ENCODE measurements around the gene GABRB2. TPM values are rescaled to one million over a fixed set of nuclear protein-coding genes. Genes with fewer than 3 reads are reported as not detected.

Gene GABRB2
- total RNA-seq, 1 donor from 2014 or later, result 1.6 TPM

DNA sequence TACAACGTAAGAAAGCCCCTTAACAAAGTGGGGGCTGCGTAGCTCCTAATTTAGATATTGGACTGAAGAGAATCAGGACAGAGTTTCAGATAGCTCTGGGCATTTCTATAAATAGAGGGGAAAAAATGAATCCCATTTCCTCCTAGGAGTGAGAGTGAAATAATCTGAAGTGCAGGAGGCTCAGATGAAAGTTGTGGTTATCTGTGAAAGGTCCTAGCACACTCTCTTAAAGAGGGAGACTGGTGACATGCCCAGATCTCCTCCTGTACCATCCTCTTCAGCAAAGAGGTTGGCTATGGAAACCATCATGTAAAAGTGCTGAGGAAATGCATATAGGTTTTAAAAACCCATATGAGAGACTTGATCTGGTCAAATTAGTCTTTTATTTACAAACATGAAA lies 143.4 kb downstream of the GABRB2 start:
- TF ChIP-seq, protein P1, sequence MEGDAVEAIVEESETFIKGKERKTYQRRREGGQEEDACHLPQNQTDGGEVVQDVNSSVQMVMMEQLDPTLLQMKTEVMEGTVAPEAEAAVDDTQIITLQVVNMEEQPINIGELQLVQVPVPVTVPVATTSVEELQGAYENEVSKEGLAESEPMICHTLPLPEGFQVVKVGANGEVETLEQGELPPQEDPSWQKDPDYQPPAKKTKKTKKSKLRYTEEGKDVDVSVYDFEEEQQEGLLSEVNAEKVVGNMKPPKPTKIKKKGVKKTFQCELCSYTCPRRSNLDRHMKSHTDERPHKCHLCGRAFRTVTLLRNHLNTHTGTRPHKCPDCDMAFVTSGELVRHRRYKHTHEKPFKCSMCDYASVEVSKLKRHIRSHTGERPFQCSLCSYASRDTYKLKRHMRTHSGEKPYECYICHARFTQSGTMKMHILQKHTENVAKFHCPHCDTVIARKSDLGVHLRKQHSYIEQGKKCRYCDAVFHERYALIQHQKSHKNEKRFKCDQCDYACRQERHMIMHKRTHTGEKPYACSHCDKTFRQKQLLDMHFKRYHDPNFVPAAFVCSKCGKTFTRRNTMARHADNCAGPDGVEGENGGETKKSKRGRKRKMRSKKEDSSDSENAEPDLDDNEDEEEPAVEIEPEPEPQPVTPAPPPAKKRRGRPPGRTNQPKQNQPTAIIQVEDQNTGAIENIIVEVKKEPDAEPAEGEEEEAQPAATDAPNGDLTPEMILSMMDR (IDR thresholded peaks at IDR 0.05), result no peak
- Histone ChIP-seq H3K4me3 (no peak overlapping the region), H3K27ac (no peak overlapping the region), H3K36me3 (no peaks in the 10 kb centered on the region), H3K4me1 (no peaks in the 10 kb centered on the region), H3K9me3 (no peaks in the 10 kb centered on the region), H3K27me3 (no peaks in the 10 kb centered on the region)
- DNase-seq (no peak), ATAC-seq (no peak)
- intact Hi-C loops (cut with DNase I), result no loop called here

DNA sequence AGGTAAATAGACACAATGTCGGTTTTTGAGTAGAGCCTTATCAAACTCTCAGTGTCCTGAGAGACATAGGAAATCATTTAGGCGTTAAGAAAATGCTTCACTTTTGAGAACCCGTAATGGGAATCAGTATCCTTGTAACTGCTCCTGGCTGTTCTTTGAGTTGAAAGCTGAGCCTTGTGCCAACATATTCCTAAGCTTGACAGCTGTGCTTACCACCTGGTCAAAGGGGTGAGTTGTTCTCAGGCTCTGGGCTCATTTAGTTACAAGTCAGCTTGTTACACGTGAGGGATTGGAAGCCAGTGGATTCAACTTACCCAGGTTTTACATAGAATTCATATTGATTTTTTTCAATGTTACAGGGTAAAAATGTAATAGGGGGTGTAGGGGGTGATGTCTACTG lies 145.9 kb downstream of the GABRB2 start:
- Histone ChIP-seq H3K4me3 (no peak overlapping the region), H3K4me1 (no peaks in the 10 kb centered on the region), H3K9me3 (no peaks in the 10 kb centered on the region), H3K27me3 (no peaks in the 10 kb centered on the region), H3K36me3 (no peaks in the 10 kb centered on the region), H3K27ac (no peak overlapping the region)
- TF ChIP-seq, protein P1 (IDR thresholded peaks at IDR 0.05), result no peak
- DNase-seq, result no peak
- no peak for ATAC-seq
- intact Hi-C loops (cut with DNase I), result no loop called here

DNA sequence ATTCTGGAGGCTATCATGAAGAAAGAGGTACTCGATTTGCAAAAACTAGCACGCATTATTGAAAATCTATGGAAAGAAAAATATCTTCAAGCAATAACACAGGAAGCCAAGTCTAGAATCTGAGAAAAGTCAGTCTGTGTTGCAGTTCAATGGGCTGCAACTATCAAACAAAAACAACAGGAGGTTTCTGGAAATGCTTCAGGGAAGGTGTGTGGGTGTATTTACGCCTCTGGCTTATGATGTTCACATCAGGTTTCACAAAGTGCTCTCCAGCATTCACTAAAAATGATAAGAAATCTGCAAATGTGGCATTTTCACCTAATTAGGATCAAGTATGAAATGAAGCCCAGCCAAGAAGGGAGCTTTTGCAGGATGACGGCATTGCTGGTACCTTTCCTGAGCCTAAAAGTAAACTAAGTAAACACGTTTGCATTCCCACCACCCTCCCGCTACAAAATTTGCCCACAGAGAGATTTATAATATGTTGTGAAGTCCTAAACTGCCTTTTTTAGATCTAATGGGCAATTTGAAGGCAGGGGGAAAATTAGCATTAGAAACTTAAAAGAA lies 146.4 kb downstream of the GABRB2 start:
- Histone ChIP-seq H3K4me3 (no peak overlapping the region), H3K27ac (no peak overlapping the region), H3K4me1 (no peaks in the 10 kb centered on the region), H3K27me3 (no peaks in the 10 kb centered on the region), H3K36me3 (no peaks in the 10 kb centered on the region), H3K9me3 (no peaks in the 10 kb centered on the region)
- DNase-seq (no peak), ATAC-seq (no peak)
- intact Hi-C loops (cut with DNase I), result no loop called here
- TF ChIP-seq, protein P1 (IDR thresholded peaks at IDR 0.05), result no peak

DNA sequence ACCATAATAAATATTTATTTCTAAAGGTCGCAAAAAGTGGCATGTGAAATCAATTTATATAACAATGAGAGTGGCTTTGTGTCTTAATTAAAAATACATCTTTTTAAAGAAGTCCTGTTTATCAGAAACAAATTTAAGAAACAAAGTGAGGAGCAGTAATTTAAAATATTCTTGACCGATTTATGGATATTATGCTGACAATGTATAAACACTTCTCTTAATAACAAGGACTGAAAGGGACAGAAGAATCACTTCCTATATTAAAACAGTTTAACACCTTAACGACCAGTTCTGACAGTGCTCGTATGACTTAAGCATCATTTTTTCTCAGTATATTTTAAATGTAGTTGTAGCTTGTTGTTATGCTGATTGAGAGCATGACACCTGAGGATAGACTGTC lies 149.1 kb downstream of the GABRB2 start:
- no peak for ATAC-seq
- Histone ChIP-seq H3K9me3 (no peaks in the 10 kb centered on the region), H3K36me3 (no peaks in the 10 kb centered on the region), H3K27me3 (no peaks in the 10 kb centered on the region), H3K4me1 (no peaks in the 10 kb centered on the region), H3K27ac (no peak overlapping the region), H3K4me3 (no peak overlapping the region)
- intact Hi-C loops (cut with DNase I), result no loop called here
- no peak for DNase-seq
- TF ChIP-seq, protein P1 (IDR thresholded peaks at IDR 0.05), result no peak

DNA sequence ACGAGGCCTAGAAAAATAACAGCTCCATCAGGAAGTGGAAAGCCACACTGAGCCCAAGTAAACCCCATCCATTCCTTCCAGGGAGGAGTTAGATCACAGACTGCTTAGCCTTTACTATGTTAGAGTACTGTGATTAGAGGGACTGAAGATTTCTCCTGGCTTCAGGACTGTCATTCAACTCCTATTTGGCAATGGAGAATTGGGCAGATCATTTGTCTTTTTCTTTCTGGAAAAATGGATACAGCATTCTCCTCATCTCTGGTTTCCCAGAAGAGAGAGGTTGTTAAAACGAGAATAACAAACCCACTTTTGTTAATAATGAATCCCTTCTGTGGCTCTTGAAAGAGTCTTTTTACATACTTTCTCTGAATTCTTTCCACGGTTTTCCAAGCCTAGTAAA lies 150.4 kb downstream of the GABRB2 start:
- Histone ChIP-seq H3K27ac (no peak overlapping the region), H3K4me3 (no peak overlapping the region), H3K27me3 (no peaks in the 10 kb centered on the region), H3K36me3 (no peaks in the 10 kb centered on the region), H3K9me3 (no peaks in the 10 kb centered on the region), H3K4me1 (no peaks in the 10 kb centered on the region)
- TF ChIP-seq, protein P1 (IDR thresholded peaks at IDR 0.05), result no peak
- intact Hi-C loops (cut with DNase I), result no loop called here
- ATAC-seq (no peak), DNase-seq (no peak)

DNA sequence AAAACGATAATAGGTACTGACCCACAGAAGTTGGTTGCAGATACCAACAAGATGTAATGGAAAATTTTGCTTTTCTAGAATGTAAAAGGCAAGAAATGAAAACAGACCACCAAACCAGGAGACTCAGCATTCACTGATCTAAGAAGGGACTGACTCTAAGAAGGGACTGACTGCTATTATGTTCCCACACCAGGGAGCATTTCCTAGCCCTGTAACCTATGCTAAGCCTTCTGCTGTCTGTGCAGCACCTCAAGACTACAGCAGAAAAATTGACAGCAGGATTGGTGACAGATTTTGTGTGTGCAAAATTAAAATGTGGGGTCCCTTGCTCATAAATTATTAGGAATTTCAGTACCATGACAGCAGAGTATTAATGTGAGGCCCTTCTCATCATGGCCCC lies 154.8 kb downstream of the GABRB2 start:
- Histone ChIP-seq H3K9me3 (no peaks in the 10 kb centered on the region), H3K27ac (no peak overlapping the region), H3K27me3 (no peaks in the 10 kb centered on the region), H3K36me3 (no peaks in the 10 kb centered on the region), H3K4me3 (no peak overlapping the region), H3K4me1 (no peaks in the 10 kb centered on the region)
- TF ChIP-seq, protein P1 (IDR thresholded peaks at IDR 0.05), result no peak
- intact Hi-C loops (cut with DNase I), result no loop called here
- DNase-seq (no peak), ATAC-seq (no peak)

Data from upper lobe of right lung (tissue), 1 donor.